Heart left ventricle (tissue), 16 donors: ENCODE results near the gene SMIM10L2A. TPM values are rescaled to one million over a fixed set of nuclear protein-coding genes. Genes with fewer than 3 reads are reported as not detected.
A peak's percentile ranks its signal among the peaks of the same experiment; 100 is the strongest.

ENCODE experiments used
- ATAC-seq, 4 donors: fragments of 200-7000 bp; cut with Tn5 transposase; one replicate each; pipeline ENCODE4 v1.9.1; 2020 to 2022; ENCODE audit warnings: moderate library complexity in 4 of 4, mild to moderate bottlenecking in 3 of 4, moderate number of reproducible peaks in 1 of 4
- DNase-seq, 5 donors: peaks; one replicate each; pipeline ENCODE4 v3.0.0-alpha.2; 2020
- H3K27ac ChIP-seq, 12 donors: fragments of 200-600 bp; sonication (generic) in 4 of 12; one replicate each; pipeline versions ENCODE4 v1.5.0 to v1.8.0; 2016 to 2022; ENCODE audit warnings: mild to moderate bottlenecking in 2 of 12
- H3K27me3 ChIP-seq, 9 donors: fragments of 200-600 bp; sonication (generic) in 2 of 9; one replicate each; pipeline versions ENCODE4 v1.5.1 to v1.8.0; 2016 to 2022; ENCODE audit warnings: mild to moderate bottlenecking in 3 of 9
- H3K36me3 ChIP-seq, 9 donors: fragments of 200-600 bp; sonication (generic) in 2 of 9; one replicate each; pipeline versions ENCODE4 v1.5.0 to v1.8.0; 2018 to 2022; ENCODE audit warnings: mild to moderate bottlenecking in 2 of 9
- H3K4me1 ChIP-seq, 12 donors: fragments of 200-600 bp; sonication (generic) in 4 of 12; one replicate each; pipeline versions ENCODE4 v1.5.0 to v1.8.0; 2016 to 2022; ENCODE audit warnings: mild to moderate bottlenecking in 3 of 12
- H3K4me3 ChIP-seq, 12 donors: fragments of 200-600 bp; sonication (generic) in 4 of 12; one replicate each; pipeline versions ENCODE4 v1.5.0 to v1.8.0; 2017 to 2022; ENCODE audit warnings: mild to moderate bottlenecking in 9 of 12, moderate library complexity in 4 of 12
- H3K9me3 ChIP-seq, 12 donors: fragments of 200-600 bp; sonication (generic) in 4 of 12; one replicate each; pipeline versions ENCODE4 v1.5.0 to v1.8.0; 2016 to 2022; ENCODE audit warnings: mild to moderate bottlenecking in 1 of 12
- POLR2A ChIP-seq, 2 donors: fragments of 450-650 bp; IDR thresholded peaks; one replicate each; pipeline ENCODE4 v1.6.1; 2017; ENCODE audit warnings: antibody characterized with exemption in 2 of 2, mild to moderate bottlenecking in 2 of 2, moderate library complexity in 2 of 2
- WGBS, 4 donors: extraction: QIAGEN DNeasy Blood & Tissue Kit in 2 of 4; methylation state at CpG; one replicate each; pipeline versions ENCODE4 v1.1.5 to v1.1.7; 2013 to 2018; 5-methylcytosine and 5-hydroxymethylcytosine counted together
- intact Hi-C, 10 donors: fragments of 100-400 bp; cut with DNase I; formaldehyde crosslinking; loops; one replicate each; pipeline versions ENCODE4 v1.11.1 to v1.14.2; 2022
- polyA plus RNA-seq, 2 donors: library from polyadenylated mRNA; stranded (reverse); fragments of 200-250 nt; gene quantifications; one replicate each; pipeline ENCODE4 v1.2.3, GENCODE V29; 2013
- total RNA-seq, 9 donors: library from RNA; depleted of rRNA in 2 of 9; stranded (reverse); fragments of >200 nt in 2 of 9; fragmentation: NEBNext Ultra II Directional in 3 of 9; extraction: Animal tissue kit (Norgen Biotek cat#: 25700) in 3 of 9; gene quantifications; one replicate each; pipeline versions ENCODE4 v1.1.0 to v1.2.4, GENCODE V29; 2016 to 2023
- TF ChIP-seq, protein P1 (sequence below), 12 donors: fragments of 200-600 bp; sonication (generic) in 4 of 12; IDR thresholded peaks; one replicate each; pipeline versions ENCODE4 v1.5.0 to v1.8.0; 2018 to 2022; ENCODE audit warnings: antibody characterized with exemption in 12 of 12, mild to moderate bottlenecking in 5 of 12
- donor health status: ischemic (EF 13 %, LVEDD 7.1; RV severe dilation, severe dysfunction).
- donor health status: healthy with polysubstance abuse.
- donor health status: DM: no; HTN: yes; CAD: no.
- donor health status: DM: no; HTN: no; CAD: no.
- donor health status: ischemic (EF 25% LVEDD 6.9; RV normal size, moderate dysfunction).
- donor health status: ischemic (EF 25% LVEDD 5.7; RV mildly dilated, moderate dysfunction).
- donor health status: healthy.
- donor health status: DM: yes; HTN: yes; CAD: no.
- donor health status: ischemic (EF 35%, LVEDD 5.7; RV mildly dilated, moderate dysfunction).
- donor health status: nonischemic (EF 11% LVEDD 7.7; RV severe dilation, severe dysfunction).
- donor health status: DM: yes; HTN: yes; CAD: no.
- donor health status: PGD.
- donor health status: ischemic (EF 29% LVEDD 5.4; RV normal size, mild dysfunction).
- donor health status: nonischemic (EF 23%, LVEDD 6.1; RV moderate dilation, normal function).

The SMIM10L2A gene
- total and polyA plus RNA-seq, 11 donors = 0.37 to 2.7 (median 1.3) TPM

DNA sequence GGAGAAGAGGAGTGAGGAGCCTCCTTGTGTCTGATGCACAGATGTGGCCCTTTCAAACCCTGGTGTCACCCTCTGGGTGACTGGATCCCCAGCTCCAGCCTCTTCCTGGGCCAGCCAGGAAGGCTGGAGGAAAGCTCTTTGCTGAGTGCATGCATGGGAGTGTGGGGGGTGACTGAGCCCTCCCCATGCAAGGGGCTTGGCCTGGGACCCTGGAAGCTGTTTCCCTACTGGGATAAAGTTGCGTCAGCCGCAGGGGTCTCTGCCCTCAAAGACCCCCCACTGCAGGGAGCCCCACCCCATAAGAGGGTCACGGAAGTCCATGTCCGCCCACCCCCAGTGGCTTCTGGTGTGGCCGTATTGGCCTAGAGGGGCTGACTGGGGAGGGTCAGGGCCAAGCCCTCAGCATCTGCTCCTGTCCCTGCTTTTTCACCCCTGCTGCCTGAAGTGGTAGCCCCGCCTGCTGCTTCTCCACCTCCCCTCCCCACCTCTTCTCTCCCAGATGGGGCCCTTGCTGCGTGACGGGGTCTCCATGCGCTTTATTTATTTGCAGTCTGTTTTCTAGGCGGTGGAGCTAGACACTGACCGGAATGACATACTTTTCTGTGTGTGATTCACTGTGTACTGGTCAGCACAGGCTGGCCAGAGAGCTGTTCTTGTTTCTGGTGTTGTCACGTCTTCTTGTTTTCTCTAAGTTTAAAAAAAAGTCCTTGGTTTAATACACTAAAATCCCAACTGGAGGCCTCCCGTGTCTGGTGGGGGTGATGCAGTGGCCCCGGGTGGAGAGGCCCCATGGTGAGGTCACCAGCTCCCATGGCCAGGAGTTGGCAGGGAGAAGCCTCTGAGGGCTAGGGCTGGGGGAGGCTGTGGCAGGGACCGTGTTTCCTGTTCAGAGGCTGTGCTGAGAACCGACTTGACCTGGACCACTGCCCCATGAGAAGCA lies 3.6 kb downstream of the SMIM10L2A start:
- intact Hi-C loops = no loop called here
- DNase-seq (peak in 1 of 5 donors; percentile 24), ATAC-seq (peak in 1 of 4 donors; percentile 10)
- Histone ChIP-seq H3K36me3 (no peaks in the 10 kb centered on the region), H3K4me1 (peaks cover 0 to 10% (median 0%) of the 10 kb centered on the region in 12 donors), H3K4me3 (no peak overlapping the region), H3K9me3 (no peaks in the 10 kb centered on the region), H3K27me3 (peaks cover 0 to 14% (median 0%) of the 10 kb centered on the region in 9 donors), H3K27ac (no peak overlapping the region)
- 61 to 68% (median 67%) methylated on average over 14 to 16 of the region's 16 CpGs for WGBS, 4 donors
- TF ChIP-seq, protein P1, sequence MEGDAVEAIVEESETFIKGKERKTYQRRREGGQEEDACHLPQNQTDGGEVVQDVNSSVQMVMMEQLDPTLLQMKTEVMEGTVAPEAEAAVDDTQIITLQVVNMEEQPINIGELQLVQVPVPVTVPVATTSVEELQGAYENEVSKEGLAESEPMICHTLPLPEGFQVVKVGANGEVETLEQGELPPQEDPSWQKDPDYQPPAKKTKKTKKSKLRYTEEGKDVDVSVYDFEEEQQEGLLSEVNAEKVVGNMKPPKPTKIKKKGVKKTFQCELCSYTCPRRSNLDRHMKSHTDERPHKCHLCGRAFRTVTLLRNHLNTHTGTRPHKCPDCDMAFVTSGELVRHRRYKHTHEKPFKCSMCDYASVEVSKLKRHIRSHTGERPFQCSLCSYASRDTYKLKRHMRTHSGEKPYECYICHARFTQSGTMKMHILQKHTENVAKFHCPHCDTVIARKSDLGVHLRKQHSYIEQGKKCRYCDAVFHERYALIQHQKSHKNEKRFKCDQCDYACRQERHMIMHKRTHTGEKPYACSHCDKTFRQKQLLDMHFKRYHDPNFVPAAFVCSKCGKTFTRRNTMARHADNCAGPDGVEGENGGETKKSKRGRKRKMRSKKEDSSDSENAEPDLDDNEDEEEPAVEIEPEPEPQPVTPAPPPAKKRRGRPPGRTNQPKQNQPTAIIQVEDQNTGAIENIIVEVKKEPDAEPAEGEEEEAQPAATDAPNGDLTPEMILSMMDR (IDR thresholded peaks at IDR 0.05) = no peak
- TF ChIP-seq POLR2A (IDR thresholded peaks at IDR 0.05) = no peak

DNA sequence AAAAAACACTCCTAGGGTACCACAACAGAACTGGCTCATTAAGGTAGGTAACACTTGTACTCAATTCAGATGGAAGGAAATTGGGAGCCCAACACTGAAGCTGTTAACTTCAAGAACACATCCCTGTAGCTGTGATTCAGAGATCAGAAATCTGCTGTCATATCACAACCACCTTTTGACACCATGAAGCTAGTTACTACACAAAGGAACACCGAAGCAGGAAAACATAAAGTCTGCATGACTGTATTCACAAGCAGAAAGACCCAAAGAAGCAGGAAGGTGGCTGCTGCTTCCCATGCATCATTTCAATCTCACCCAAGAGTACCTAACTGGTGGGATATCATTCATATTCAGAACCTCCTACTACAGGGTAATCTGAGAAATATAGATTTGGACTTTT lies 7.7 kb downstream of the SMIM10L2A start:
- 67 to 96% (median 77%) methylated on average over 1 of the region's 1 CpG for WGBS, 4 donors
- intact Hi-C loops = no loop called here

DNA sequence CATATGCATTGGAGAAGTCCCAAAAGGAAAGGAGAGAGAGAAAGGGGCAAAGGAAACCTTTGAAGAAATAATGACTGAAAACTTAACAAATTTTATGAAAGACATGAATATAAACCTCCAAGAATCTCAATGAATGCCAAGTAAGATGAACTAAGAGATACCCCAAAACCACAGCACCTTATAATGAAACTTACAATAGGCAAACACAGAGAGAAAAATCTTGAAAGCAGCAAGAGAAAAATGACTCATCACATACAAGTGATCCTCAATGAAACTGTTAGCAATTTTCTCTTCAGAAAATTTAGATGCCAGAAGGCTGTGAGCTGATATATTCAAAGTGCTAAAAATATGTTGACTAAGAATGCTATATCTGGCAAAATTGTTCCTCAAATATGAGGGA lies 10.1 kb downstream of the SMIM10L2A start:
- TF ChIP-seq, protein P1 (IDR thresholded peaks at IDR 0.05) = no peak
- TF ChIP-seq POLR2A (IDR thresholded peaks at IDR 0.05) = no peak
- H3K9me3 ChIP-seq = peaks cover 0 to 5% (median 0%) of the 10 kb centered on the region in 12 donors
- H3K4me3 ChIP-seq = no peak overlapping the region
- ATAC-seq = no peak
- no peaks in the 10 kb centered on the region for H3K36me3 ChIP-seq
- intact Hi-C loops = no loop called here
- DNase-seq = no peak
- no peaks in the 10 kb centered on the region for H3K4me1 ChIP-seq
- H3K27me3 ChIP-seq = peaks cover 0 to 21% (median 0%) of the 10 kb centered on the region in 9 donors
- no peak overlapping the region for H3K27ac ChIP-seq

More for the DNA sequence above, 7.7 kb downstream of the SMIM10L2A start:
- Histone ChIP-seq H3K27me3 (peaks cover 0 to 24% (median 0%) of the 10 kb centered on the region in 9 donors), H3K9me3 (peaks cover 0 to 5% (median 0%) of the 10 kb centered on the region in 12 donors), H3K4me3 (no peak overlapping the region), H3K36me3 (no peaks in the 10 kb centered on the region), H3K4me1 (no peaks in the 10 kb centered on the region), H3K27ac (no peak overlapping the region)
- ATAC-seq (no peak), DNase-seq (no peak)
- TF ChIP-seq, protein P1 (IDR thresholded peaks at IDR 0.05) = no peak
- no peak for TF ChIP-seq POLR2A (IDR thresholded peaks at IDR 0.05)

DNA sequence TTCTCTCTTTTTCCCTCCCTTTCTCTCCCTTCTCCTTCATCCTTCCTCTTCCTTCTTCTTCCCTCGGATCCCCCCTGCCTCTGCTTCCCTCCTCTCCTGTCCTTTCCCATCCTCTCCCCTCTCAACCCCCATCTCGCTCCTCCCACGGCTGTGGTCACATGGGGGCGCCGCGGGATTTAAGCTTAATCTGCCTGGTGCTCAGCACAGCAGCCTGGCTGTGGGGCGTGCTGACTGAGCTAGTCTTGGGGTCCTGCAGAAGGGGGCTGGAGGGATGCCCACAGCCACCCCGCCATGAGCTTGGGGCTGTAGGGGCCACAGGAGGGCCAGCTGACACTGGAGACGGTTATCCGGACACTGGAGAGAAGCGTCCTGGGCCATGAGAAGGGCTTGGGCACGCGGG lies 10.7 kb downstream of the SMIM10L2A start:
- Histone ChIP-seq H3K27ac (no peak overlapping the region), H3K4me1 (no peaks in the 10 kb centered on the region), H3K27me3 (peaks cover 0 to 20% (median 0%) of the 10 kb centered on the region in 9 donors), H3K36me3 (no peaks in the 10 kb centered on the region), H3K4me3 (no peak overlapping the region), H3K9me3 (peaks cover 0 to 5% (median 0%) of the 10 kb centered on the region in 12 donors)
- intact Hi-C loops = no loop called here
- DNase-seq (no peak), ATAC-seq (no peak)
- TF ChIP-seq POLR2A (IDR thresholded peaks at IDR 0.05) = no peak
- TF ChIP-seq, protein P1 (IDR thresholded peaks at IDR 0.05) = no peak
- WGBS, 4 donors = 55 to 77% (median 74%) methylated on average over 8 to 13 of the region's 13 CpGs
